A673 (cell line): ENCODE data around the gene PARD3.

ENCODE experiments used
- EZH2 ChIP-seq: fragments of 200-600 bp; sonication (generic); IDR thresholded peaks from 2 replicates; pipeline ENCODE4 v1.6.1; 2017; ENCODE audit warnings: borderline replicate concordance, low read depth, mild to moderate bottlenecking, mixed read lengths, antibody characterized with exemption, low read length; ENCODE audit not compliant: poor library complexity, severe bottlenecking
- TF ChIP-seq, protein P1 (sequence below): fragments of 300-800, 200-600 bp; sonication (generic); conservative IDR thresholded peaks from 2 replicates; pipeline ENCODE4 v1.5.1; 2017; ENCODE audit warnings: low read depth, mild to moderate bottlenecking, antibody characterized with exemption, low read length, moderate library complexity, mixed read lengths

GRCh38 chr10:34667177-34667576, 147.9 kb downstream of the PARD3 start:
- TF ChIP-seq, protein P1, sequence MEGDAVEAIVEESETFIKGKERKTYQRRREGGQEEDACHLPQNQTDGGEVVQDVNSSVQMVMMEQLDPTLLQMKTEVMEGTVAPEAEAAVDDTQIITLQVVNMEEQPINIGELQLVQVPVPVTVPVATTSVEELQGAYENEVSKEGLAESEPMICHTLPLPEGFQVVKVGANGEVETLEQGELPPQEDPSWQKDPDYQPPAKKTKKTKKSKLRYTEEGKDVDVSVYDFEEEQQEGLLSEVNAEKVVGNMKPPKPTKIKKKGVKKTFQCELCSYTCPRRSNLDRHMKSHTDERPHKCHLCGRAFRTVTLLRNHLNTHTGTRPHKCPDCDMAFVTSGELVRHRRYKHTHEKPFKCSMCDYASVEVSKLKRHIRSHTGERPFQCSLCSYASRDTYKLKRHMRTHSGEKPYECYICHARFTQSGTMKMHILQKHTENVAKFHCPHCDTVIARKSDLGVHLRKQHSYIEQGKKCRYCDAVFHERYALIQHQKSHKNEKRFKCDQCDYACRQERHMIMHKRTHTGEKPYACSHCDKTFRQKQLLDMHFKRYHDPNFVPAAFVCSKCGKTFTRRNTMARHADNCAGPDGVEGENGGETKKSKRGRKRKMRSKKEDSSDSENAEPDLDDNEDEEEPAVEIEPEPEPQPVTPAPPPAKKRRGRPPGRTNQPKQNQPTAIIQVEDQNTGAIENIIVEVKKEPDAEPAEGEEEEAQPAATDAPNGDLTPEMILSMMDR: no peak
- no peak for TF ChIP-seq EZH2
